Uterus (tissue), 2 donors: ENCODE results near the gene ARGLU1.

Experiments used
- CTCF ChIP-seq, 4 experiments: fragments of 200-600 bp in 2 of 4; fragments of 450-650 bp in 2 of 4; sonication (generic) in 2 of 4; IDR thresholded peaks; one replicate each; pipeline ENCODE4 v1.5.1; 2016 to 2019; ENCODE audit warnings: antibody characterized with exemption in 4 of 4, mild to moderate bottlenecking in 2 of 4, moderate library complexity in 1 of 4
- POLR2A ChIP-seq, 2 donors: fragments of 450-650 bp; IDR thresholded peaks; one replicate each; pipeline ENCODE4 v1.6.1; 2016; ENCODE audit warnings: antibody characterized with exemption in 2 of 2, mild to moderate bottlenecking in 1 of 2, moderate library complexity in 1 of 2

GRCh38 chr13:106491928-106492587, 75.9 kb downstream of the ARGLU1 start:
- no peak for TF ChIP-seq CTCF (IDR thresholded peaks at IDR 0.05)
- no peak for TF ChIP-seq POLR2A (IDR thresholded peaks at IDR 0.05)
